Right lobe of liver (tissue), 6 donors: ENCODE results near the gene ANAPC2. TPM values are rescaled to one million over a fixed set of nuclear protein-coding genes. Genes with fewer than 3 reads are reported as not detected.

Source experiments
- ATAC-seq, 4 donors: fragments of 200-7000 bp; cut with Tn5 transposase; one replicate each; pipeline ENCODE4 v1.9.1; 2020; ENCODE audit warnings: mild to moderate bottlenecking in 4 of 4, moderate library complexity in 4 of 4
- DNase-seq, 3 donors: peaks; one replicate each; pipeline ENCODE4 v3.0.0-alpha.2; 2020
- H3K27ac ChIP-seq, 3 donors: fragments of 200-600 bp; one replicate each; pipeline ENCODE4 v1.8.0; 2022
- H3K27me3 ChIP-seq, 2 donors: fragments of 200-600 bp; one replicate each; pipeline ENCODE4 v1.8.0; 2022
- H3K36me3 ChIP-seq, 4 donors: fragments of 200-600 bp; sonication (generic) in 1 of 4; one replicate each; pipeline versions ENCODE4 v1.5.1 to v1.8.0; 2017 to 2022; ENCODE audit warnings: control low read depth in 1 of 4
- H3K4me1 ChIP-seq, 4 donors: fragments of 200-600 bp; sonication (generic) in 1 of 4; one replicate each; pipeline versions ENCODE4 v1.5.1 to v1.8.0; 2017 to 2022; ENCODE audit warnings: control low read depth in 1 of 4
- H3K4me3 ChIP-seq, 3 donors: fragments of 200-600 bp; one replicate each; pipeline ENCODE4 v1.8.0; 2022
- H3K9me3 ChIP-seq, 4 donors: fragments of 200-600 bp; sonication (generic) in 1 of 4; one replicate each; pipeline versions ENCODE4 v1.5.1 to v1.8.0; 2017 to 2022; ENCODE audit warnings: control low read depth in 1 of 4
- POLR2A ChIP-seq: fragments of 450-650 bp; IDR thresholded peaks from one replicate; pipeline ENCODE4 v1.6.1; 2017; ENCODE audit warnings: antibody characterized with exemption, mild to moderate bottlenecking
- WGBS: methylation state at CpG from one replicate; pipeline ENCODE4 v1.1.6; 2018; ENCODE audit warnings: low coverage, low lambda C conversion rate; ENCODE audit not compliant: insufficient coverage; ENCODE audit errors: missing lambda C conversion rate; 5-methylcytosine and 5-hydroxymethylcytosine counted together
- intact Hi-C, 2 donors: fragments of 100-400 bp; cut with DNase I; formaldehyde crosslinking; loops; one replicate each; pipeline versions ENCODE4 v1.11.2 to v1.14.1; 2022
- total RNA-seq, 6 experiments: library from RNA; depleted of rRNA in 2 of 6; stranded (reverse); fragments of >200 nt in 2 of 6; fragmentation: NEBNext Ultra II Directional in 3 of 6; extraction: Animal tissue kit (Norgen Biotek cat#: 25700) in 3 of 6; gene quantifications; one replicate each; pipeline versions ENCODE4 v1.1.0 to v1.2.4, GENCODE V29; 2016 to 2023
- TF ChIP-seq, protein P1 (sequence below), 4 donors: fragments of 200-600 bp in 3 of 4; fragments of 450-650 bp in 1 of 4; IDR thresholded peaks; one replicate each; pipeline versions ENCODE4 v1.5.1 to v1.8.0; 2016 to 2022; ENCODE audit warnings: antibody characterized with exemption in 4 of 4, mild to moderate bottlenecking in 2 of 4
- donor health status: DM: no; HTN: yes; CAD: no.
- donor health status: DM: no; HTN: no; CAD: no.
- donor health status: DM: no; HTN: no; CAD: no.
- donor health status: DM: no; HTN: yes; CAD: no.
- donor health status: DM: no; HTN: yes; CAD: no.

ANAPC2 gene
- total RNA-seq, 6 experiments from 2014 or later, result 16.1 to 36.5 (median 27.9) TPM

DNA sequence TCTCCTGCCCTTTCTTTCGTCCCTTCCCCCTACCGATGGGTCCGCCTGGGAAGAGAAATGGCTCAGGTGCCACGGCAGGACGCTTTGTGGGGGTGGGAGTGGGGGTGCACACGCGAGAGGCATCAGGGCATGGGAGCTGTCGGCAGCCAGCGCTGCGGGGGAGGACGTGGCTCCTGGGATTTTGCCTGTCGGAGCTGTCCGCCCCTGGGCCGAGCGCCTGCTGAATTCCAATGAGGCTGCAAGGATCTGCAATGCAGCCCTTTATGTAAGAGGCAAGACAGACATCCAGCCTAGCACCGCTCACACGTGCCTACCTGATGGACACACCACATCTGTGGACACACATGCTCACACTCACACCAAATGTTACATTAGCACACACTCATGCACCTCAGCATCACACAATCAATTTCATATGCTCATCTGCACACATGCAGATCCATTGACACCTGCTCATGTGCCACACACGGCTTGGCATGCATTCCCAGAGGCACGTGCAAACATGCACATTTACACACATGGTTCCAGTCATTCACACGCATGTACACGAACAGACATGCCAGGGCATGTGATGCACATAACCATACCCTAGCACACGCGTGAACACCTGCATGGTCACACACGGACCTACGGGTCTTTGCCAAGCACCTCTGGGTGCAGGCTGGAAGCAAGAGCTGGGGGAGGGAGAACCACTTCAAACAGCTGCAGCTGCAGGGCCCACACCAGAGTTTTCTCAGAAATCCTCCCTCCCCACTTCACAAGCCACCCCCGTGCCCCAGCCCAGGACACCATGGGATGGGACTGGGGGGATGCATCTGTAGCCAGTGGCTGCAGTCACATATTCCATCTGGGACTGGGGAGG, 48.0 kb downstream of the ANAPC2 start:
- TF ChIP-seq POLR2A, result no peak
- TF ChIP-seq, protein P1, sequence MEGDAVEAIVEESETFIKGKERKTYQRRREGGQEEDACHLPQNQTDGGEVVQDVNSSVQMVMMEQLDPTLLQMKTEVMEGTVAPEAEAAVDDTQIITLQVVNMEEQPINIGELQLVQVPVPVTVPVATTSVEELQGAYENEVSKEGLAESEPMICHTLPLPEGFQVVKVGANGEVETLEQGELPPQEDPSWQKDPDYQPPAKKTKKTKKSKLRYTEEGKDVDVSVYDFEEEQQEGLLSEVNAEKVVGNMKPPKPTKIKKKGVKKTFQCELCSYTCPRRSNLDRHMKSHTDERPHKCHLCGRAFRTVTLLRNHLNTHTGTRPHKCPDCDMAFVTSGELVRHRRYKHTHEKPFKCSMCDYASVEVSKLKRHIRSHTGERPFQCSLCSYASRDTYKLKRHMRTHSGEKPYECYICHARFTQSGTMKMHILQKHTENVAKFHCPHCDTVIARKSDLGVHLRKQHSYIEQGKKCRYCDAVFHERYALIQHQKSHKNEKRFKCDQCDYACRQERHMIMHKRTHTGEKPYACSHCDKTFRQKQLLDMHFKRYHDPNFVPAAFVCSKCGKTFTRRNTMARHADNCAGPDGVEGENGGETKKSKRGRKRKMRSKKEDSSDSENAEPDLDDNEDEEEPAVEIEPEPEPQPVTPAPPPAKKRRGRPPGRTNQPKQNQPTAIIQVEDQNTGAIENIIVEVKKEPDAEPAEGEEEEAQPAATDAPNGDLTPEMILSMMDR (IDR thresholded peaks at IDR 0.05), result no peak
- 45% methylated on average over 14 of the region's 26 CpGs for WGBS
- DNase-seq (no peak), ATAC-seq (no peak)
- no peaks in the 10 kb centered on the region for H3K36me3 ChIP-seq
- H3K4me1 ChIP-seq, result no peaks in the 10 kb centered on the region
- intact Hi-C loops, result no loop called here
- no peak overlapping the region for H3K4me3 ChIP-seq
- H3K27me3 ChIP-seq, result peaks cover 0 to 10% of the 10 kb centered on the region in 2 donors
- no peak overlapping the region for H3K27ac ChIP-seq
- no peaks in the 10 kb centered on the region for H3K9me3 ChIP-seq

DNA sequence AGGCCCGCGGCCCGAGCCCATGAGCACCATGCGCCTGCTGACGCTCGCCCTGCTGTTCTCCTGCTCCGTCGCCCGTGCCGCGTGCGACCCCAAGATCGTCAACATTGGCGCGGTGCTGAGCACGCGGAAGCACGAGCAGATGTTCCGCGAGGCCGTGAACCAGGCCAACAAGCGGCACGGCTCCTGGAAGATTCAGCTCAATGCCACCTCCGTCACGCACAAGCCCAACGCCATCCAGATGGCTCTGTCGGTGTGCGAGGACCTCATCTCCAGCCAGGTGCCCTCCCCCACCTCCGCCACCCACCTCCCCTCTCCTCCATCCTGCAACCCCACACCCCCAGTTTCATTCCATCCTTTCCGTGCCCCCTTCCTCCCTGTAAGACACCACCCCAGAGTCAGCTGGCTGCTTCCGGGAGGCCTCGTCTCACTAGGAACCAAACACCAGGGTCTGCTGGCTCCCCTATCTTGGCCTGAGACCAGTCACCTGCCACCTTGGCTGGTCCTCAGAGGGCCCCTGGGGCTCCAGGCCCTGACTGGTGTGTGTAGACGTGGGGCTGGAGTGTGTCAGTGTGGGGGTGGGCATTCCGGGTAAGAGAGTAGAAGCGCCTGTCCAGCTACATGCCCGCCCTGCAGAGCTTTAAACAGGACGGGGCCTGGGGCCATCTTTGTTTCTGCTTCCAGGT, 48.8 kb downstream of the ANAPC2 start:
- peaks cover 0 to 10% of the 10 kb centered on the region in 2 donors for H3K27me3 ChIP-seq

DNA sequence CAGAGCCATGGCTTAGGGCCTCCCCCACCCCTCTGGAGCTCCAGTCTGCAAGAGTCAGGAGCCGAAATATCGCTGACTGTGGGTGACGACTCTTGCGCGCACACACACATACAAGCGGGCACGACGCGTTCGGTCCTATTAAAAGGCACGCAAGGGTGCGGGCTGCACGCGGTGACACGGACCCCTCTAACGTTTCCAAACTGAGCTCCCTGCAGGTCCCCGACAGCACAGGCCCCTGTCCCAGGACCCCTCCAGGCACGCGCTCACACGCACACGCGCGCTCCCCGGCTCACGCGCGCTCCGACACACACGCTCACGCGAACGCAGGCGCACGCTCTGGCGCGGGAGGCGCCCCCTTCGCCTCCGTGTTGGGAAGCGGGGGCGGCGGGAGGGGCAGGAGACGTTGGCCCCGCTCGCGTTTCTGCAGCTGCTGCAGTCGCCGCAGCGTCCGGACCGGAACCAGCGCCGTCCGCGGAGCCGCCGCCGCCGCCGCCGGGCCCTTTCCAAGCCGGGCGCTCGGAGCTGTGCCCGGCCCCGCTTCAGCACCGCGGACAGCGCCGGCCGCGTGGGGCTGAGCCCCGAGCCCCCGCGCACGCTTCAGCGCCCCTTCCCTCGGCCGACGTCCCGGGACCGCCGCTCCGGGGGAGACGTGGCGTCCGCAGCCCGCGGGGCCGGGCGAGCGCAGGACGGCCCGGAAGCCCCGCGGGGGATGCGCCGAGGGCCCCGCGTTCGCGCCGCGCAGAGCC, 49.5 kb downstream of the ANAPC2 start, which contains the start of gene GRIN1:
Gene GRIN1, plus strand, starts transcription at position 433 of the 746 bp plus-strand sequence. CDS start 333 bp downstream, outside the sequence.
- WGBS, result 13% methylated on average over 3 of the region's 104 CpGs
- H3K27me3 ChIP-seq, result peaks cover 0 to 10% of the 10 kb centered on the region in 2 donors
- no peaks in the 10 kb centered on the region for H3K9me3 ChIP-seq
- TF ChIP-seq, protein P1 (IDR thresholded peaks at IDR 0.05), result no peak
- TF ChIP-seq POLR2A, result no peak
- ATAC-seq (peak; percentile 14 to 72 (median 36)), DNase-seq (no peak)
- H3K4me3 ChIP-seq, result no peak within 1 kb of the TSS
- H3K36me3 ChIP-seq, result no peaks in the 10 kb centered on the region
- H3K27ac ChIP-seq, result no peak within 1 kb of the TSS
- no peaks in the 10 kb centered on the region for H3K4me1 ChIP-seq
- intact Hi-C loops, result no loop called here

More for the DNA sequence above, 48.8 kb downstream of the ANAPC2 start:
- no peak for ATAC-seq
- H3K27ac ChIP-seq, result no peak overlapping the region
- H3K36me3 ChIP-seq, result no peaks in the 10 kb centered on the region
- H3K4me3 ChIP-seq, result no peak overlapping the region
- TF ChIP-seq, protein P1 (IDR thresholded peaks at IDR 0.05), result no peak
- no peaks in the 10 kb centered on the region for H3K4me1 ChIP-seq
- 23% methylated on average over 8 of the region's 37 CpGs for WGBS
- no peaks in the 10 kb centered on the region for H3K9me3 ChIP-seq
- DNase-seq, result no peak
- intact Hi-C loops, result no loop called here

DNA sequence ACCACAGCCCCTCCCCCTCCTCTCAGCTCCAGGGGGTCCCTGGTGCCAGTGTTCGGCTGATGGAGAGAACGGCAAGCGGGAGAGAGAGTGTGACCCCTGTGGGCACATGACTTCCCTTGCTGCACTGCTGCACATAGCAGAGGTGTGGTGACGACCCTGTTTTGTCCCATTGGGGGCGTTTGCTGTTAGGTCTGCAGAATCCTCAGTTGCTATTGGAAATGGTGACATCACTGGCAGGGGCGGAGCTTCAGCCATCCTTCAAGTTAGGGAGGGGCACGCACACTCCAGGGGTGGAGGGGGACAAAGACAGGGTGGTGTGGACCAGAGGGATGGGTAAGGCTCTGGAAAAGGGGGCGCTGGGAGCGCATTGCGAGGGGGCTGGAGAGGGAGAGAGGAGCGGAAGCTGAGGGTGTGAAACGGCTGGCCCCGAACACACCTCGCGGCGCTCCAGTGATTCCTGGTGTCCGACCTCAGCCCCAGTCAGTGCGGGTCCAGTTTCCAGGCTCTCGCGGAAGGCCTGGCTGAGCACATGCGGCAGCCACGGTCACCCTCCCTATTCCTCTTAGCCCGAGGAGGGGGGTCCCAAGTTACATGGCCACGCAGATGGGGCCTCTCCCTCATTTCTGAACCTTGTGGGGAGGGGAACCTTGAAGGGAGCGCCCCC, 50.2 kb downstream of the ANAPC2 start:
- no peaks in the 10 kb centered on the region for H3K4me1 ChIP-seq
- no peaks in the 10 kb centered on the region for H3K9me3 ChIP-seq
- DNase-seq (no peak), ATAC-seq (no peak)
- H3K27ac ChIP-seq, result no peak overlapping the region
- H3K27me3 ChIP-seq, result peaks cover 0 to 10% of the 10 kb centered on the region in 2 donors
- no peak overlapping the region for H3K4me3 ChIP-seq
- no peak for TF ChIP-seq POLR2A
- TF ChIP-seq, protein P1 (IDR thresholded peaks at IDR 0.05), result no peak
- WGBS, result 10% methylated on average over 14 of the region's 25 CpGs
- no peaks in the 10 kb centered on the region for H3K36me3 ChIP-seq
- intact Hi-C loops, result no loop called here
